ENCODE measurements around the gene ASB4. TPM values are rescaled to one million over a fixed set of nuclear protein-coding genes. Genes with fewer than 3 reads are reported as not detected.
"Not testable (repeated sequence)": the region's sequence is repeated elsewhere in the genome, so short reads cannot be mapped to it uniquely, and the experiment has no call there.

Gene ASB4
- total RNA-seq, 4 donors from 2014 or later, result not detected

DNA sequence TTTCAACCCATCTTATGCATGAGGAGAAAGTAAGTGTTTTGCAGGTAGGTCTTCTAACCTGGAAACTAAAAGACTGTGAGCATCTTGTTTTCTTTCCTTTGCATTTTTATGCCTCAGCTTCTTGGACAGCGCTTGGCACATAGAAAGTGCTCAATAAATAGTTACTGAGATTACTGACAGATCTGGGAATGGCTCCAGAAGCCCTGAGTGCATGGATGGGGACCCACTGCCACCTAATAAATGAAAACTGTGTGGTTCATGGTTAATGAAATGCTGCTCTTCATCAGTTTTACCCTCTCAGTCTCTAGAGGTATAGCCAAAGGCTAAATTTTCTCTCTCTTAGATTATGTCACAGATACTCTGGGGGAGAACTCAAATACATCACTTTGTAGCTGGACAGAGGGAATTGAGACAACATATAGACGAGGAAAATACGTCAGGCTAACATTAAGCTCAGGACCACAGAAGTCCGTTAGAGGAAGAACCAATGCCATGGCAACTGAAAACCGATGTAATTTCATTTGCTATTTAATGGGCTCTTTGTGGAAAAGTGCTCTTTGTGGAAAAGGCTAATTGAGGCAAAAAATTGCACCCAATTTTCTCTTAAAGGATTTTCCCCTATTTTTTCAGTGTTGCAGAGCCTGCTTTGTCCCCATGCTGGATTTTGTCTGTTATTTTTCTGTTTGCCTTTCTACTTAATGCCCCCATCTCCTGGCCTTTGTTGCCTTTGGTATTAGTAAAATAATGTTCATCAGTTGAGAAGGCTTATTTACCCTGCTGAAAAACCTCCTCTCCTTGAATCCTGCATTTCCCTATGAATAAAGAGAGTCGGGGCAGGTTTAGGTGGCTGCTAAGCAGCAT lies 17.8 kb downstream of the ASB4 start:
- TF ChIP-seq, protein P1, sequence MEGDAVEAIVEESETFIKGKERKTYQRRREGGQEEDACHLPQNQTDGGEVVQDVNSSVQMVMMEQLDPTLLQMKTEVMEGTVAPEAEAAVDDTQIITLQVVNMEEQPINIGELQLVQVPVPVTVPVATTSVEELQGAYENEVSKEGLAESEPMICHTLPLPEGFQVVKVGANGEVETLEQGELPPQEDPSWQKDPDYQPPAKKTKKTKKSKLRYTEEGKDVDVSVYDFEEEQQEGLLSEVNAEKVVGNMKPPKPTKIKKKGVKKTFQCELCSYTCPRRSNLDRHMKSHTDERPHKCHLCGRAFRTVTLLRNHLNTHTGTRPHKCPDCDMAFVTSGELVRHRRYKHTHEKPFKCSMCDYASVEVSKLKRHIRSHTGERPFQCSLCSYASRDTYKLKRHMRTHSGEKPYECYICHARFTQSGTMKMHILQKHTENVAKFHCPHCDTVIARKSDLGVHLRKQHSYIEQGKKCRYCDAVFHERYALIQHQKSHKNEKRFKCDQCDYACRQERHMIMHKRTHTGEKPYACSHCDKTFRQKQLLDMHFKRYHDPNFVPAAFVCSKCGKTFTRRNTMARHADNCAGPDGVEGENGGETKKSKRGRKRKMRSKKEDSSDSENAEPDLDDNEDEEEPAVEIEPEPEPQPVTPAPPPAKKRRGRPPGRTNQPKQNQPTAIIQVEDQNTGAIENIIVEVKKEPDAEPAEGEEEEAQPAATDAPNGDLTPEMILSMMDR (IDR thresholded peaks at IDR 0.05), result no peak
- TF ChIP-seq EP300 (IDR thresholded peaks at IDR 0.05) (no peak), POLR2A (IDR thresholded peaks at IDR 0.05) (no peak)
- no peaks in the 10 kb centered on the region for H3K9me3 ChIP-seq
- H3K4me1 ChIP-seq, result no peaks in the 10 kb centered on the region
- H3K4me3 ChIP-seq, result no peak overlapping the region
- no peak overlapping the region for H3K27ac ChIP-seq
- WGBS, 2 donors, result 67 to 76% methylated on average over 6 of the region's 6 CpGs
- no peaks in the 10 kb centered on the region for H3K36me3 ChIP-seq
- no peak for DNase-seq (ENCODE audit: low spot score in 2 of 2)
- peaks cover 0 to 2% of the 10 kb centered on the region in 2 donors for H3K27me3 ChIP-seq

DNA sequence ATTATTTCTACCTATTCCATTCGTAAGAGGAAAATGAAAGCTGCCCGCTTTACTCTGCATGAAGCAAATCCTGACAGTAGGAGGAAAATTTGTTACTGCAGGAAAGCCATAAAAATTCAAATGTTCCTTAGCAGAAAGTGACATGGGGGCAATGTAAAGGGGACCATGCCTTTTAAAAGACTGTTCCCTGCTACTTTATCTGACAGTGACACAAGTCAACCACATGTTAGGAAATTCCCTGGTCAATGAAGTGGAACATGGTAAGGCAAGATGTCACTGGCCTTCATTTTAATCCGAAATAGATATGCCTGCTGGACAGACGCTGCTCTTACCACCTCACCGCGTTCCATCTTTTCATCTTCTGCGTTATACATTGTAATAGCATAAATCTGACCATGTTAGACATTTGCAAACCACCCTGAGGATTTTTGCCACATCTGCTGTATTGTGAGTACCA lies 18.4 kb downstream of the ASB4 start:
- H3K36me3 ChIP-seq; H3K27me3 ChIP-seq; H3K9me3 ChIP-seq; H3K4me3 ChIP-seq; H3K27ac ChIP-seq; H3K4me1 ChIP-seq; DNase-seq (ENCODE audit: low spot score in 2 of 2): not testable (repeated sequence)
- WGBS, 2 donors, result 88 to 95% methylated on average over 7 of the region's 7 CpGs

DNA sequence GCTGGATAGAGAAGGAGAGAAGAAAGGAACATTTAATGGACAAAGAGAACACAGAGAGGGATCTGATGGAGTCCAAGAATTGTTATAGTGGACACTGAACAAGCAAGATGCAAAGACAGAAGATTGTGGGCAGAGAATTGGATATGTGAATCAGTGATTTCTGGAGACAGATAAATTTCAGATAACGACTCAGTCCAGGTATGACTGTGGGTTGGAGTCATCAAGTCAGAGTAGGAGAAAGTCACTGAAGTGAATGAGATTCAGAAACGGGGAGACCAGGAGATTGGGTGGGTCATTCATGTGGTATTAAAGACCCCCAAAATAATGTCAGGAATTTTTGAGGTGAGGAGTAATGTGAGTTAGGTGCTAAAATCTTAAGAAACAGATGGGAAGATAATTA lies 23.0 kb downstream of the ASB4 start:
- no peak overlapping the region for H3K27ac ChIP-seq
- H3K9me3 ChIP-seq, result no peaks in the 10 kb centered on the region
- H3K27me3 ChIP-seq, result peaks cover 0 to 2% of the 10 kb centered on the region in 2 donors
- no peak for DNase-seq (ENCODE audit: low spot score in 2 of 2)
- WGBS, 2 donors, result 82 to 91% methylated on average over 2 of the region's 2 CpGs
- no peak overlapping the region for H3K4me3 ChIP-seq
- H3K36me3 ChIP-seq, result no peaks in the 10 kb centered on the region
- TF ChIP-seq, protein P1 (IDR thresholded peaks at IDR 0.05), result no peak
- TF ChIP-seq POLR2A (IDR thresholded peaks at IDR 0.05) (no peak), EP300 (IDR thresholded peaks at IDR 0.05) (no peak)
- H3K4me1 ChIP-seq, result no peaks in the 10 kb centered on the region

GRCh38 chr7:95509199-95509598 lies 23.5 kb downstream of the ASB4 start:
- WGBS, 2 donors, result 21 to 26% methylated on average over 5 of the region's 5 CpGs
- TF ChIP-seq, protein P1 (IDR thresholded peaks at IDR 0.05), result no peak
- TF ChIP-seq POLR2A (IDR thresholded peaks at IDR 0.05), result no peak
- TF ChIP-seq EP300 (IDR thresholded peaks at IDR 0.05), result no peak

GRCh38 chr7:95511716-95512260 lies 26.0 kb downstream of the ASB4 start:
- Histone ChIP-seq H3K4me3 (no peak overlapping the region), H3K4me1 (no peaks in the 10 kb centered on the region), H3K36me3 (no peaks in the 10 kb centered on the region), H3K27ac (no peak overlapping the region), H3K27me3 (peaks cover 0 to 2% of the 10 kb centered on the region in 2 donors), H3K9me3 (no peaks in the 10 kb centered on the region)
- DNase-seq (ENCODE audit: low spot score in 2 of 2), result peak; percentile 69 to 95
- TF ChIP-seq EP300 (IDR thresholded peaks at IDR 0.05) (peak in 1 of 2 donors; percentile 14), POLR2A (IDR thresholded peaks at IDR 0.05) (no peak)
- TF ChIP-seq, protein P1 (IDR thresholded peaks at IDR 0.05), result peak; percentile 88 to 91 (median 90)
- WGBS, 2 donors, result 35 to 38% methylated on average over 6 of the region's 6 CpGs

More at GRCh38 chr7:95509199-95509598, 23.5 kb downstream of the ASB4 start:
- no peak for DNase-seq (ENCODE audit: low spot score in 2 of 2)
- H3K9me3 ChIP-seq, result no peaks in the 10 kb centered on the region
- no peaks in the 10 kb centered on the region for H3K4me1 ChIP-seq
- H3K4me3 ChIP-seq, result no peak overlapping the region
- H3K36me3 ChIP-seq, result no peaks in the 10 kb centered on the region
- peaks cover 0 to 2% of the 10 kb centered on the region in 2 donors for H3K27me3 ChIP-seq
- no peak overlapping the region for H3K27ac ChIP-seq

Data from tibial nerve (tissue), 4 donors.